ENCODE measurements around the gene KCNMB2.

DNA sequence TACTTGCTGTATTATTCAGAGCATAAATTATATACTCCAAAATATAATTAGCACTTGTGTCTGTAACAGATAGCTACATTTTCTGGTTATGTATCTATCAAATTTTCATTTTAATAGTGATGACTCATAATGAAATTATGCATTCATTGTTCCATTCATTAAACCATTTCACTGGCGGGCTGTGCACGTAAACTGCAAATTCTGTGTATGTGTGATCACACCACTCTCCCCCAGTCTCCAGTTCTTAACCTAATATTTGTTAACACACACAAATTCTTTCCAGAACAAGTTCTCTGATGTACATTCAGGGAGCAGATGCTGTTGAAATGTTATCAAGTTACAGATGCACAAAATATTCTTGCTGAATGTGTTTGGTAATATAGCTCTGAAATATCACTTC lies 3.8 kb upstream of the KCNMB2 start:
- TF ChIP-seq, protein P1, sequence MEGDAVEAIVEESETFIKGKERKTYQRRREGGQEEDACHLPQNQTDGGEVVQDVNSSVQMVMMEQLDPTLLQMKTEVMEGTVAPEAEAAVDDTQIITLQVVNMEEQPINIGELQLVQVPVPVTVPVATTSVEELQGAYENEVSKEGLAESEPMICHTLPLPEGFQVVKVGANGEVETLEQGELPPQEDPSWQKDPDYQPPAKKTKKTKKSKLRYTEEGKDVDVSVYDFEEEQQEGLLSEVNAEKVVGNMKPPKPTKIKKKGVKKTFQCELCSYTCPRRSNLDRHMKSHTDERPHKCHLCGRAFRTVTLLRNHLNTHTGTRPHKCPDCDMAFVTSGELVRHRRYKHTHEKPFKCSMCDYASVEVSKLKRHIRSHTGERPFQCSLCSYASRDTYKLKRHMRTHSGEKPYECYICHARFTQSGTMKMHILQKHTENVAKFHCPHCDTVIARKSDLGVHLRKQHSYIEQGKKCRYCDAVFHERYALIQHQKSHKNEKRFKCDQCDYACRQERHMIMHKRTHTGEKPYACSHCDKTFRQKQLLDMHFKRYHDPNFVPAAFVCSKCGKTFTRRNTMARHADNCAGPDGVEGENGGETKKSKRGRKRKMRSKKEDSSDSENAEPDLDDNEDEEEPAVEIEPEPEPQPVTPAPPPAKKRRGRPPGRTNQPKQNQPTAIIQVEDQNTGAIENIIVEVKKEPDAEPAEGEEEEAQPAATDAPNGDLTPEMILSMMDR (IDR thresholded peaks at IDR 0.05): no peak
- TF ChIP-seq POLR2A (IDR thresholded peaks at IDR 0.05): no peak

Measured in transverse colon (tissue), 3 donors.